Transverse colon (tissue), 4 donors: ENCODE data around the gene MPO. TPM values are rescaled to one million over a fixed set of nuclear protein-coding genes. Genes with fewer than 3 reads are reported as not detected.

ENCODE experiments used
- DNase-seq: peaks from one replicate; pipeline ENCODE4 v3.0.0-alpha.2; 2019
- H3K27ac ChIP-seq, 4 donors: fragments of 200-600 bp; sonication (generic); 2 replicates each; pipeline ENCODE4 v1.5.1; 2016 to 2018; ENCODE audit warnings: inconsistent platforms in 4 of 4
- H3K27me3 ChIP-seq: fragments of 200-600 bp; sonication (generic); 2 replicates; pipeline ENCODE4 v1.5.1; 2017; ENCODE audit warnings: inconsistent platforms
- H3K36me3 ChIP-seq, 4 donors: fragments of 200-600 bp; sonication (generic); 2 replicates each; pipeline ENCODE4 v1.5.1; 2017 to 2019; ENCODE audit warnings: inconsistent platforms in 4 of 4
- H3K4me1 ChIP-seq, 4 donors: fragments of 200-600 bp; sonication (generic); 2 replicates each; pipeline ENCODE4 v1.5.1; 2017 to 2020; ENCODE audit warnings: inconsistent platforms in 4 of 4
- H3K4me3 ChIP-seq, 4 donors: fragments of 200-600 bp; sonication (generic); 1 replicate in 1 of 4; 2 replicates in 3 of 4; pipeline versions ENCODE4 v1.5.1 to v1.6.1; 2017 to 2019; ENCODE audit warnings: inconsistent platforms in 4 of 4
- H3K9me3 ChIP-seq, 2 donors: fragments of 200-600 bp; sonication (generic); 2 replicates each; pipeline ENCODE4 v1.5.1; 2017 to 2019; ENCODE audit warnings: inconsistent platforms in 2 of 2
- EP300 ChIP-seq: sonication (generic); formaldehyde crosslinking; IDR thresholded peaks from one replicate; pipeline ENCODE4 v1.6.1; 2017; ENCODE audit warnings: antibody characterized with exemption, low read depth
- POLR2A ChIP-seq: fragments of 450-650 bp; IDR thresholded peaks from one replicate; pipeline ENCODE4 v1.6.1; 2016; ENCODE audit warnings: antibody characterized with exemption, mild to moderate bottlenecking, moderate library complexity
- POLR2AphosphoS5 ChIP-seq, 3 donors: sonication (generic); formaldehyde crosslinking; IDR thresholded peaks; one replicate each; pipeline ENCODE4 v1.6.1; 2016; ENCODE audit warnings: antibody characterized with exemption in 3 of 3
- WGBS, 2 donors: methylation state at CpG; one replicate each; pipeline ENCODE4 v1.1.5; 2018; ENCODE audit warnings: low coverage in 1 of 2; 5-methylcytosine and 5-hydroxymethylcytosine counted together
- in situ Hi-C, 4 donors: fragments of 200-750 bp; cut with MboI; loops; one replicate each; pipeline versions ENCODE4 v1.15.0 to v1.15.1; 2017; ENCODE audit warnings: low sequenced_read_pairs in 3 of 4, low pct_ligation_motif_present in 1 of 4, low pct_unique_long_range_greater_than_20kb in 1 of 4
- intact Hi-C: fragments of 100-400 bp; cut with DNase I; formaldehyde crosslinking; loops from one replicate; pipeline ENCODE4 v1.15.1; 2023; ENCODE audit warnings: low total_unique reads
- total RNA-seq, 4 donors: library from RNA; depleted of rRNA; stranded (reverse); fragments of >200 nt; gene quantifications; one replicate each; pipeline ENCODE4 v1.1.0, GENCODE V29; 2016
- TF ChIP-seq, protein P1 (sequence below), 5 experiments: fragments of 200-600 bp in 3 of 5; fragments of 450-650 bp in 2 of 5; sonication (generic) in 3 of 5; IDR thresholded peaks; 1 replicate in 2 of 5; 2 replicates in 3 of 5; pipeline ENCODE4 v1.5.1; 2016 to 2017; ENCODE audit warnings: antibody characterized with exemption in 5 of 5, inconsistent platforms in 3 of 5, mild to moderate bottlenecking in 2 of 5, moderate library complexity in 1 of 5

MPO gene
- total RNA-seq, 4 donors from 2014 or later = not detected

DNA sequence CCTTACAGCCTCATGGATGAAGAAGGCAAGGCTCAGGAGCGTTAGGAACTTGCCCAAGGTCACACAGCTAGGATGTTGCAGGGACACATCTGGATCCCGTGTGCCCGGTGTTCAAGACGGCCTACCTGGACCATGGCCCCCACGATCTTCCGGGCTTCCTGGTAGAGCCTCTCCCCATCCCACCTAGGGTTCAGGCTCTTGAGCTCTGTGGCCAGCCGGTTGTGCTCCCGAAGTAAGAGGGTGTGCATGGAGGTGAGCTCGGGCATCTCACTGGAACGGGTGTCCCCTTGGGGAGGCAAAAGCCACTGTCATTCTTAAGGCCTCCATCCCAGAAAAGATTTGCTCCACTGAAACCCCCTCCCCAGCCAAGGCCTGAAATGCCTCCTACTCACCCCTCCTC is 5.3 kb downstream of the MPO start:
- no peak overlapping the region for H3K27ac ChIP-seq
- TF ChIP-seq POLR2A = no peak
- TF ChIP-seq, protein P1, sequence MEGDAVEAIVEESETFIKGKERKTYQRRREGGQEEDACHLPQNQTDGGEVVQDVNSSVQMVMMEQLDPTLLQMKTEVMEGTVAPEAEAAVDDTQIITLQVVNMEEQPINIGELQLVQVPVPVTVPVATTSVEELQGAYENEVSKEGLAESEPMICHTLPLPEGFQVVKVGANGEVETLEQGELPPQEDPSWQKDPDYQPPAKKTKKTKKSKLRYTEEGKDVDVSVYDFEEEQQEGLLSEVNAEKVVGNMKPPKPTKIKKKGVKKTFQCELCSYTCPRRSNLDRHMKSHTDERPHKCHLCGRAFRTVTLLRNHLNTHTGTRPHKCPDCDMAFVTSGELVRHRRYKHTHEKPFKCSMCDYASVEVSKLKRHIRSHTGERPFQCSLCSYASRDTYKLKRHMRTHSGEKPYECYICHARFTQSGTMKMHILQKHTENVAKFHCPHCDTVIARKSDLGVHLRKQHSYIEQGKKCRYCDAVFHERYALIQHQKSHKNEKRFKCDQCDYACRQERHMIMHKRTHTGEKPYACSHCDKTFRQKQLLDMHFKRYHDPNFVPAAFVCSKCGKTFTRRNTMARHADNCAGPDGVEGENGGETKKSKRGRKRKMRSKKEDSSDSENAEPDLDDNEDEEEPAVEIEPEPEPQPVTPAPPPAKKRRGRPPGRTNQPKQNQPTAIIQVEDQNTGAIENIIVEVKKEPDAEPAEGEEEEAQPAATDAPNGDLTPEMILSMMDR (IDR thresholded peaks at IDR 0.05) = no peak
- TF ChIP-seq POLR2AphosphoS5 (IDR thresholded peaks at IDR 0.05) = no peak
- no peak for TF ChIP-seq EP300
- no peak for DNase-seq
- no peaks in the 10 kb centered on the region for H3K36me3 ChIP-seq
- 57 to 92% methylated on average over 1 to 10 of the region's 10 CpGs for WGBS, 2 donors
- no peak overlapping the region for H3K4me3 ChIP-seq
- in situ Hi-C loops (no loop called here), intact Hi-C loops (no loop called here)
- peaks cover 0 to 7% (median 3%) of the 10 kb centered on the region in 4 donors for H3K4me1 ChIP-seq
- H3K9me3 ChIP-seq = no peaks in the 10 kb centered on the region
- H3K27me3 ChIP-seq = peaks cover 29% of the 10 kb centered on the region

DNA sequence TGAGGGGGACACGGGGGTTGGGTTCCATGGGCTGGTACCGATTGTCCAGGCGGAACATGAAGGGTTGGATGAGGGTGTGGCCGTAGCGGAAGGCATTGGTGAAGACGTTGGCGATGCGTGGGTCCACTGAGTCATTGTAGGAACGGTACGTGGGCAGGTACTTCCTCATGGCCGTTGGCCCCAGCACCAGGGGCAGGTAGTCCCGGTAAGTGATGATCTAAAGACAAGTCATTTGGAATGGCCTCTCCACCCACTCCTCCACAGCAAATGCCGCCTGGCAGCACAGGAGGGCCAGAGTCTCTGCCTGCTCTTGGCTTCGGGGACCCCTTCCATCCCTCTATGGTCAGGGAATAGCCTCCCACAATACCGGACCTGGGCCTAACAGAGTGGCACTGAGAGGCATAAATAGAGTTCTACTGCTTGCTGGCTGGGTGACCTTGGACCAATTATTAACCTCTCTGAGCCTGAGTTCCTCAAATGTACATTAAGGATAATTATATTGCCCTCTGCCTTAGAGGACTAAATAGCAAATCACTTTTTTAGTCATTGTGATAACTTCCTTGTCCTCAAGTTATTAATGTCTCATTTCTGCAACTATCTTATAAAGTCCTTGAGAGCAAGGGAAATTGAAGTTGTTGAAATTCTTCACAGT is 7.2 kb downstream of the MPO start:
- in situ Hi-C loops = no loop called here
- DNase-seq = no peak
- no peaks in the 10 kb centered on the region for H3K36me3 ChIP-seq
- H3K4me1 ChIP-seq = no peaks in the 10 kb centered on the region
- peaks cover 10% of the 10 kb centered on the region for H3K27me3 ChIP-seq
- intact Hi-C loops = no loop called here
- 63 to 65% methylated on average over 2 to 15 of the region's 15 CpGs for WGBS, 2 donors
- H3K27ac ChIP-seq = no peak overlapping the region
- H3K9me3 ChIP-seq = no peaks in the 10 kb centered on the region
- TF ChIP-seq, protein P1 (IDR thresholded peaks at IDR 0.05) = no peak
- TF ChIP-seq POLR2AphosphoS5 (IDR thresholded peaks at IDR 0.05) = no peak
- no peak for TF ChIP-seq EP300
- TF ChIP-seq POLR2A = no peak
- no peak overlapping the region for H3K4me3 ChIP-seq

DNA sequence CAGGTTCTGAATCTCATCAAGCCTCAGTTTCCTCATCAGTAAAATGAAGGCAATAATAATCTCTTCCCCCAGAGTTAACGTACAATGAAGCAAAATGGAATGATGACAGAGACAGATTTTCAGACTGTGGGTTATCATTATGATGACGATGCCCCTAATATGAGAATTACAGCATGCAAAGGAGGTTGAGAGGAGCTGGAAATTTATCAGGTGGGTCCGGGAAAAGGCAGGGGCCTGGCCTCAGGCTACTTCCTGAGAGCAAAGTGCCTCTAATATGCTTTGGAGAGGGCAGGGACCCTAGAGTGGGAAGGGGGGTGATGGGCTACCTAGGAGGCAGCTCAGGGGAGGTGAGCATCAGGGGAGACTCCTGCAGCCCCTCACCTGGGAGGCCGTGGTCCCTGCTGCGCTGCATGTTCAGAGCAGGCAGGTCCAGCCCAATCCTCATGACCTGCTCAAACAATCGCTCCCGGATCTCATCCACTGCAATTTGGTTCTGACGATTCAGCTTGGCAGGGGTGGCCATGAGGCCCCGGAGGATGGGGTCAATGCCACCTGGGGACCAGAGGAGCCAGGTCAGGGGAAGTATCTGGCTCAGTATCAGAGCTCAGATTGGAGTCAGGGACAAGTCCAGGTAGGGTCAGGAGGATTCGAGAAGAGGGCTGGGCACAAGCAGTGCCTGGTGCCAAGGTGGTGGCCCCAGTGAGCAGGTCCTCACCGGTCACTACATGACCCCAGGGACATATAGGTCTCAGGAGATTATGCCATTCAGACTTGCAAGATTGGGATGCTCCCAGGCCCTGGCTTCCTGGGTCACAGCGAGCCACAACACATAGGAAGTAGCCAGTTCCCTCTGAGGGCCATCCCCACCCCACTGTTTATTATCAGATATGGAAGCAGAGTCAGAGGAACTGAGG is 8.1 kb downstream of the MPO start:
- Histone ChIP-seq H3K36me3 (no peaks in the 10 kb centered on the region), H3K27me3 (peaks cover 3% of the 10 kb centered on the region), H3K27ac (no peak overlapping the region), H3K9me3 (no peaks in the 10 kb centered on the region), H3K4me3 (no peak overlapping the region), H3K4me1 (no peaks in the 10 kb centered on the region)
- TF ChIP-seq POLR2A (no peak), POLR2AphosphoS5 (IDR thresholded peaks at IDR 0.05) (no peak), EP300 (no peak)
- TF ChIP-seq, protein P1 (IDR thresholded peaks at IDR 0.05) = no peak
- in situ Hi-C loops = no loop called here
- intact Hi-C loops = no loop called here
- no peak for DNase-seq
- 85 to 92% methylated on average over 2 to 12 of the region's 12 CpGs for WGBS, 2 donors

DNA sequence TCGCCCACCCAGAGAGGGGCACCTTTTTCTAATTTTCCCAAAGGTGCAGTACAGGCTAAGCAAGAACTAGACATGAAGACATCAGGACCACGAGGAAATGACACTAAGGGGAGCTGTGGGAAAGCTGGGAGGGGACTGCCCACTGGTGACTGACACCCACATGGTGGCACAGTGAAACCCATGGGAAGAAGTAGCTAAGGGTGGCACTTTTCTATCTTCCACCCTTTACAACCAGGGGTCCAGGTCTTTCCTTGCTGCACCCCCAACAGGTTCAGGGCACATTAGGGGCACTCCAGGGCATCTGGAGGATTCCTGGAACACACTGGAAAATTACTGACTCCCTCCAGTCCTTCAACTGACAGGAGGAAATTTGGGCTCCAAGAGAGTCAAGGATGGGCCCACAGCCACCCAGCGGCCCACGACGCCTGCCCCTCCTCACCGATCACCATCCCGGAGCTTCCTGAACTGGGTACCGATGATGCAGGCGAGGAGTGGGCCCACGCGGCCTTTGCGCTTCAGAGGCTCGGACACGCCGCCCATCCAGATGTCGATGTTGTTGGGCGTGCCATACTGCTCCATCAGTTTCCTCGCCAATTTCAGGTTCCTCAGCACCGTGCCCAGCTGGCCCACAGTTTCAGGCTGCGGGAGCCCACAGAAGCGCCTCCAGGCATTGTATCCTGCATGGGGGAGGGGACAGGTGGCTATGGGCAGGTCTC is 9.4 kb downstream of the MPO start:
- no peak overlapping the region for H3K27ac ChIP-seq
- TF ChIP-seq POLR2AphosphoS5 (IDR thresholded peaks at IDR 0.05) (no peak), POLR2A (no peak), EP300 (no peak)
- TF ChIP-seq, protein P1 (IDR thresholded peaks at IDR 0.05) = no peak

More for the DNA sequence above, 9.4 kb downstream of the MPO start:
- Histone ChIP-seq H3K36me3 (no peaks in the 10 kb centered on the region), H3K4me3 (no peak overlapping the region), H3K9me3 (no peaks in the 10 kb centered on the region), H3K4me1 (no peaks in the 10 kb centered on the region), H3K27me3 (peaks cover 2% of the 10 kb centered on the region)
- WGBS, 2 donors = 70 to 94% methylated on average over 2 to 20 of the region's 21 CpGs
- in situ Hi-C loops (no loop called here), intact Hi-C loops (no loop called here)
- DNase-seq = no peak
